B cell (primary cell): Measurements from ENCODE around the gene DAB1.

ENCODE experiments used
- EZH2 ChIP-seq: IDR thresholded peaks from 2 replicates; pipeline ENCODE4 v1.6.1; 2012; ENCODE audit warnings: borderline replicate concordance, low read depth, mild to moderate bottlenecking, moderate library complexity, low read length; ENCODE audit not compliant: insufficient read depth, poor library complexity, severe bottlenecking
- TF ChIP-seq, protein P1 (sequence below): fragments of 200-600 bp; IDR thresholded peaks from one replicate; pipeline ENCODE4 v1.8.0; 2022; ENCODE audit warnings: antibody characterized with exemption, mild to moderate bottlenecking

DNA sequence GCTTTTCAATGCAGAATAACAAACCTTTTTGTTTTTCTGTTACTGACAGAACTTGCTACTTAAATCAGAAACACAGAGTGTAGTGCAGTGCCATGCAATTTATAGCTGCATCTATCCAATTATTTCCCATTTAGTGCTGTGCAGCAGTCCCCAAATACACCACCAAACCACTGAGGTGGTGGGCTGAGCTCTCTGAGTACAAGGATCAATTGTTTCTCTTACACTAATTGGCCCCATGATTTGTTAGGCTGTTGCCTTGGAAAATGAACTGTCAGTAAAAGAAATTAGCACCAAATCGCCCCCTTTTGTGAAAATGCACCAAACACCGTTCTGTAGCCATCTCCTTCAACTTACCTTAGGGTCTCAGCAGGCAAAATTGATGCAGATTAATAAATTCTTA, 339.2 kb downstream of the DAB1 start:
- TF ChIP-seq, protein P1, sequence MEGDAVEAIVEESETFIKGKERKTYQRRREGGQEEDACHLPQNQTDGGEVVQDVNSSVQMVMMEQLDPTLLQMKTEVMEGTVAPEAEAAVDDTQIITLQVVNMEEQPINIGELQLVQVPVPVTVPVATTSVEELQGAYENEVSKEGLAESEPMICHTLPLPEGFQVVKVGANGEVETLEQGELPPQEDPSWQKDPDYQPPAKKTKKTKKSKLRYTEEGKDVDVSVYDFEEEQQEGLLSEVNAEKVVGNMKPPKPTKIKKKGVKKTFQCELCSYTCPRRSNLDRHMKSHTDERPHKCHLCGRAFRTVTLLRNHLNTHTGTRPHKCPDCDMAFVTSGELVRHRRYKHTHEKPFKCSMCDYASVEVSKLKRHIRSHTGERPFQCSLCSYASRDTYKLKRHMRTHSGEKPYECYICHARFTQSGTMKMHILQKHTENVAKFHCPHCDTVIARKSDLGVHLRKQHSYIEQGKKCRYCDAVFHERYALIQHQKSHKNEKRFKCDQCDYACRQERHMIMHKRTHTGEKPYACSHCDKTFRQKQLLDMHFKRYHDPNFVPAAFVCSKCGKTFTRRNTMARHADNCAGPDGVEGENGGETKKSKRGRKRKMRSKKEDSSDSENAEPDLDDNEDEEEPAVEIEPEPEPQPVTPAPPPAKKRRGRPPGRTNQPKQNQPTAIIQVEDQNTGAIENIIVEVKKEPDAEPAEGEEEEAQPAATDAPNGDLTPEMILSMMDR: no peak
- no peak for TF ChIP-seq EZH2
